ENCODE data around the gene EMC10.
"Not testable (repeated sequence)": the region's sequence is repeated elsewhere in the genome, so short reads cannot be mapped to it uniquely, and the experiment has no call there.

EMC10 gene

GRCh38 chr19:50453243-50453642 lies 23.1 kb upstream of the EMC10 start:
- DNase-seq = no peak

GRCh38 chr19:50455992-50456391 lies 20.3 kb upstream of the EMC10 start:
- no peak for DNase-seq

- no peak for DNase-seq
Observed at GRCh38 chr19:50457300-50457699, 19.0 kb upstream of the EMC10 start.

DNA sequence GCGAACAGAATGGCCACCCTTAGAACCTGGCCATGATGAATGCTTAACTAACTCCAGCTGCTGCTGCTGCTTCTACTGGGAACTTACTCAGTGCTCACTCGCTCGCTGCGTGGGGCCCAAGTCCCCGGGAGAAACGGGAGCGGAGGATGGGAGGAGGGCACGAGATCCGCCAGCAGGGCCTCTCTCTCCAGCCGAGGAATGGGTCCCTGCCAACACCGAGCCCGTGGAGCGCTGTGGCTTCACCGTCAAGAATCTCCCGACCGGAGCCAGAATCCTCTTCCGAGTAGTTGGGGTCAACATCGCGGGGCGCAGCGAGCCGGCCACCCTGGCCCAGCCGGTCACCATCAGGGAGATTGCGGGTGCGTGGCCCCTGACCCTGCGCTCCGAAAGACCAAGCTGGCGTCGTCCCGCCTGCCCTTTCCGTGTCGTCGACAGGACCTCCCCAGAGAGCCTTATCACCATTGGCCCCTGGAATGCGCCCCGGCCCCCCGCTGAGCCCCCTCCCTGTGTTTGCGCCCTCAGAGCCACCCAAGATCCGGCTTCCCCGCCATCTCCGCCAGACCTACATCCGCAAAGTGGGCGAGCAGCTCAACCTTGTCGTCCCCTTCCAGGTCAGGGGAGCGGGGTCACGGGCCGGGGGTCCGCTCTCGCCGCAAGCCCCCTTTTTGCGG lies 17.8 kb upstream of the EMC10 start:
- DNase-seq = no peak

GRCh38 chr19:50459067-50459456 lies 17.2 kb upstream of the EMC10 start:
- DNase-seq = no peak

DNA sequence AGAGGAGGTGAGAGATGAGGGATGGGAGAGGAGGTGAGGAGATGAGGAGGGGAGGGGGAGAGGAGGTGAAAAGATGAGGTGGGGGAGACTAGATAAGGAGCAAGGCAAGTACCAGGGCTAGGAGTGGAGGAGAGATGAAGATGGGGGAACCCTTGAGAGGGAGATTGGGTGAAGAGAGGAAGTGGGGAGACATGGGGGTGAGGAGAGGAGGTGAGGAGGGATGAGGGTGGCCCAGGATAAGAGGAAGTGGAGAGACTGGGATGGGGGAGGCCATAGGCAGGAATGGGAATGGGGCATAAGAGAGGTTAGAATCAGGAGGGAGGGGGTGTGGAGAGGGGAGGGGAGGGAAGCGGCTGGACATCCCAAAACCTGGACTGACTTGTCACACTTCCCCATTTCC lies 16.7 kb upstream of the EMC10 start:
- DNase-seq = no peak

DNA sequence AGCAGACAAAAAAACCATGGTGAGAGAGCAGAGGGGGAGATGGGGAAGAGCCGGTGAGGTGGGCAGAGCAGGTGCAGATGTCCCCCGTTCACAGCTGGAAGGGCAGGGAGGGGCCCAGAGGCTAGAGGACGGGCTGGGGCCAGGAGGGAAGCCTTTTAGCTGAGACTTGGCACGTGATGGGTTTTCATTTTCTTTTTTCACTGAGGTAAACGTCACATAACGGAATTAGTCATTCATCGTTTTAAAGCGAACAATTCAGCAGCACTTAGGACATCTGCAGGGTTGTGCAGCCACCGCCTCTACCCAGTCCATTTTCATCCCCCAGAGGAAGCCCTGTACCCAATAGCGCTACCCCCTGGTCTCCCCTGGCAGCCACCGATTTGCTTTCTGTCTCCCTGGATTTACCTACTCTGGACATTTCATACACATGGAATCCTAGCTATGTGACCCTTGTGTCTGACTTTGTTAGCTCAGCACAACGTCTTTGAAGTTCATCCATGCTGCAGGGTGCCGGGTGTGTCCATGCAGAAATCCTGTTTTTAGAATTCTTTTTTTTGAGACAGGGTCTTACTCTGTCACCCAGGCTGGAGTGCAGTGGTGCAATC lies 16.0 kb upstream of the EMC10 start:
- no peak for DNase-seq

GRCh38 chr19:50461066-50461875 lies 15.0 kb upstream of the EMC10 start:
- DNase-seq = peak; percentile 65

DNA sequence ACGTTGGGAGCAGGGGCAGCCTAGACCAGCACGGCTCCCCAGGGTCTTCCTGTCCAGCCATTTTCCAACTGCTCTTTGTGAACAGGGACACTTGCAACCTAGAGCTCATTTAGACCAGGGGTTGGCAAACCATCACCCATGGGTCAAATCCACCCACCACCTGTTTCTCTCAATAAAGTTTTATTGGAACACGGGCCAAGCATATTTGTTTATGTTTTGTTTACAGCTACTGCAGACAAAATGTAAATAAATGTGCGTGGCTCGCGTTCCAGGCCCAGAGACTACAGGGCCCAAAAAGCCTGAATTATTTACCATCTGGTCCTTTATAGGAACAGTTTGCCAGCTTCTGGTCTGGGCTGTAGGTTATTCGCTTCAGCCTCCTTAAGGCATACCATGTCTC lies 13.3 kb upstream of the EMC10 start:
- DNase-seq = no peak

DNA sequence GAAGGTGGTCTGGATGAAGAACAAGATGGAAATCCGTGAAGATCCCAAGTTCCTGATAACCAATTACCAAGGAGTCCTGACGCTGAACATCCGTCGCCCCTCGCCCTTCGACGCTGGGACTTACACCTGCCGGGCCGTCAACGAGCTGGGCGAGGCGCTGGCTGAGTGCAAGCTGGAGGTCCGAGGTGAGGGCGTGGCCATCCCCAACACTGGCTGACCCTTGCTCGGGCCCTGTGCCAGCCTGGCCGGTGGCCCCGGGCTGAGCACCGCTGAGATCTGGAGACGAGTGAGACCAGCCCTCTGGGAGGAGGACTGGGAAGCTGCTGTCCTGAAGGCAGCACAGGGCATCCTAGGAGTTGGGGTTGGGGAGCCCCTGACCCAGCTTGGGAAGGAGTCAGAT lies 12.0 kb upstream of the EMC10 start:
- no peak for DNase-seq

DNA sequence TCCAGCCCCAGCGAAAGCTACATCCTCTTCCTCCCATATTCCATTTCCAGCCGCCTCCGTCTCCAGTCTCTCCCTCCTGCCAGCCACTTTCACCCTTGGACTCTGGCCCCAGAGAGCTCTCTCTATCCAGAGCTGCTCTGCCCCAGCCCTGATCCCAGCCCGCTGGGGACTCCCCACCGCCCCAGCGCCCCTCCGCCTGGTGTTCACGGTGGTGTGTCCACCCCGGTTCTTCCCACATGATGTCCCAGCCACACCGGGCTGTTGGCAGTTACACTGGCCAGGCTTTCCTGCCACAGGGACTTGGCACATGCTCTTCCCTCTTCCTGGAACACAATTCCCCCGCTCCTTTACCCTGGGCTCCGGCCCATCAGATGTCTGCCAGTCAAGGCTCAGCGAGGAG lies 11.3 kb upstream of the EMC10 start:
- no peak for DNase-seq

GRCh38 chr19:50465986-50466705 lies 10.2 kb upstream of the EMC10 start:
- no peak for DNase-seq

DNA sequence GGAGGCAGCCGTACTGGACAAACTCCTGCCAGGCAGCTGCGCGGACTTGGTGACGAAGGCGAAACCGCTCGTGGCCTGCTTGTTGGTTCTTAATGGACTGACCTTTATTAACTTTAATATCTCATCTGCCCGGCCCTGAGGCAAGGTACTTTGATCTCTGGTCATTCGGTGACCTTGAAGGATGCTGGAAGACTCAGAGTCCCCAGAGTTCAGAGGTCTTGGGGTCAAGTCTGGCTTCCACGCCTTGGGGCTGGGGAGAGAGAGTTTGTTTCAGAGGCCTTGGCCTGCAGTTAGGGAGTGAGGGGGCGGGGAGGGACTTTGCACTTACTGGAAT lies 9.6 kb upstream of the EMC10 start:
- no peak for DNase-seq

DNA sequence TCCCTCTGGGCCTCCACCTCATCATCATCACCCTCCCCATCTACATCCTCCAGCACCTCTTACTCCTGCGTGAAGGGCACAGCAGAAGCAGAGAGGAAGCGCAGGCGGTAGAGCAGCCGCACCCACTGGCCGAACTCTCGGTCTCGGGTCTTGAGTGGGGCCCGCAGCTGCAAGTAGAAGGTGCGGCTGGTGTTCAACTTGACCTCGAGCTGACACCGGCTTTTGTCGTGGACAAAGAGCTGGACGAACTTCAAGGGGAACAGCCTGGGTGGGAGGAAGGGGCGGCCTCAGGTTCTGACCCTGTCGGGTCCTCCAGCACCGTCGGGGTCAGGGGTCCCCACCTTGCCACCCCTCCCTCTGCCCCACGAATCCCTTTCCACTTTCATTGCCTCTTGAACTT lies 8.7 kb upstream of the EMC10 start:
- no peak for DNase-seq

DNA sequence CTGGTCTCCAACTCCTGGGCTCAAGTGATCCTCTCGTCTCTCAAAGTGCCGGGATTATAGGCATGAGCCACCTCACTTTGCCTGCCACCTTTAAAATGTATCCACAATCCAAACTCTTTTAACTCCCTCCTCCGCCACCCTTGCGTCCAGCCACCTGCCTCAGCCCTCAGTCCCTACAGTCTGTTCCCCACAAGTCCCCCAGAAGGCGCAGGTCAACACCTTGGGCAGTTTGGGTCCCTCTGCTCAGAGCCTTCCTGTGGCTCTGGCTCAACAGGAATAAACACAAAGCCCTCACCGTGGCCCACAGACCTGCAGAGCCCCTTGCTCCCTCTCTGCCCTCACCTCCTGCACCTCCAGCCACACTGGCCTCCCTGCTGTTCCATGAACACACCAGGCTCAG lies 7.5 kb upstream of the EMC10 start:
- no peak for DNase-seq

DNA sequence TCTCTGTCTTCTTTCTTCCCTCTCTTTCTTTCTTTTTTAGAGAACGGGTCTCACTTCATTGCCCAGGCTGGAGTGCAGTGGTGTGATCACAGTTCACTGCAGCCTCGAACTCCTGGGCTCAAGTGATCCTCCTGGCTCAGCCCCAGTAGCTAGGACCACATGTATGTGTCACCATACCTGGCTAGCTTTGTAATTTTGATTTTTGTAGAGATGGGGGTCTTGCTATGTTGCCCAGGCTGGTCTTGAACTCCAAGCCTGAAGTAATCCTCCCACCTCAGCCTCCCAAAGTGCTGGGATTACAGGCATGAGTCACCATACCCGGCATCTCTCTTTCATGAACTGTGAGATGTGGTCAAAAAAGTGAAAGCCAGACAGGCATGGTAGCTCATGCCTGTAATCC lies 3.0 kb upstream of the EMC10 start:
- not testable (repeated sequence) for DNase-seq

DNA sequence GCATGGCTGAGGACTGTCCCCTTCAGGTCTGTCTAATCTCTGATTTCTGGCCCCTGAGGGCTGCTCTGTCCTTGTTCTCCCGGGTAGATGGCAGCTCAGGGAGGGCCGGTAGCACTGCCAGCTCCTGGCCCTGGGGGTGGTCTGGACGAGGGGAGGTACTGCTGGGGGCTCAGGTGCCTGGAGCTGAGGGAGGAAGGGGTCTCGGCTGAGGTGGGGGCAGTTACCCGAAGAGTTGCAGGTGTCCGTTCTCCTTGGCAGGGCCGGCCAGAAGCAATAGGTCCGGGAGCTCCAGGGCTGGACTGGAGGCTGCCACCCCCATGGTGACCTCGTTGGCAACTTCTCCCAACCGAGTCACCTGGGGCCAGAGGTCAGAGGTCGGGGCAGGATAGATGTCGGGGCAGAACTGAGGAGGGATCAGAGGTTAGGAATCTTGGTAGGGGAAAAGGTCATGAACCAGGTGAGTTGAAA lies 1.2 kb upstream of the EMC10 start:
- no peak for DNase-seq

- no peak for DNase-seq
Observed at GRCh38 chr19:50475736-50476223, 527 bp upstream of the EMC10 start.

- DNase-seq = no peak
Observed at GRCh38 chr19:50476907-50477238, 566 bp downstream of the EMC10 start.

GRCh38 chr19:50477751-50478515 lies 1.6 kb downstream of the EMC10 start:
- no peak for DNase-seq

GRCh38 chr19:50478901-50479715 lies 2.8 kb downstream of the EMC10 start:
- DNase-seq = no peak

DNA sequence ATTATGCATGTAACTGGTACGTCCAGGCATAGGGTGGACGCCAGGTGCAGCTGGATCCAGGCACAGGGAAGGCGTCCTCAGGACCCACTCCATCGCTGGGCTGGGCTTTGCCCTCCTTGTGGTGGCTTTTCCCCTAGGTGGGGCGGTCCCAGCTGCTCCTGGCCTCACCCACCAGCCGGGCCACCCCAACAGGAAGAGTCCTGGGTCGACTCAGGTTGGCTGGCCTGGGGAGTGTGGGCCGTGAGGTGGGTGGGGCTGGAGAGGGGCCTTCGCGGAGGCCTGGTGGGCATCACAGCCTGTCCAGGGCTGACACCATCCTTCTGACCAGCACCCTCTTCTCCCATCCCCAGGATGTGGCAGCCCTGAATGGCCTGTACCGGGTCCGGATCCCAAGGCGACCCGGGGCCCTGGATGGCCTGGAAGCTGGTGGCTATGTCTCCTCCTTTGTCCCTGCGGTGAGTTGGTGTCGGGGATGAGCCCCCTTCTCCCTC lies 3.5 kb downstream of the EMC10 start:
- DNase-seq = no peak
